ENCODE results near the gene CORIN.
"Not testable (repeated sequence)": the region's sequence is repeated elsewhere in the genome, so short reads cannot be mapped to it uniquely, and the experiment has no call there.

CORIN gene

GRCh38 chr4:47701286-47701685 lies 136.6 kb downstream of the CORIN start:
- no peak for DNase-seq (ENCODE audit: extremely low spot score, insufficient read length, low read depth)
- no peak for FAIRE-seq

- no peak for FAIRE-seq
- DNase-seq (ENCODE audit: extremely low spot score, insufficient read length, low read depth) = no peak
Measured at GRCh38 chr4:47698837-47699236, 139.0 kb downstream of the CORIN start.

GRCh38 chr4:47696823-47697222 lies 141.0 kb downstream of the CORIN start:
- FAIRE-seq = no peak
- no peak for DNase-seq (ENCODE audit: extremely low spot score, insufficient read length, low read depth)

- DNase-seq (ENCODE audit: extremely low spot score, insufficient read length, low read depth) (no peak), FAIRE-seq (no peak)
Measured at GRCh38 chr4:47695260-47695659, 142.6 kb downstream of the CORIN start.

GRCh38 chr4:47694322-47694721 lies 143.5 kb downstream of the CORIN start:
- DNase-seq (ENCODE audit: extremely low spot score, insufficient read length, low read depth) (no peak), FAIRE-seq (no peak)

GRCh38 chr4:47692691-47693090 lies 145.2 kb downstream of the CORIN start:
- DNase-seq (ENCODE audit: extremely low spot score, insufficient read length, low read depth) = no peak
- no peak for FAIRE-seq

- DNase-seq (ENCODE audit: extremely low spot score, insufficient read length, low read depth); FAIRE-seq: not testable (repeated sequence)
Measured at GRCh38 chr4:47691757-47692383, 146.0 kb downstream of the CORIN start.

GRCh38 chr4:47690611-47691010 lies 147.3 kb downstream of the CORIN start:
- FAIRE-seq (no peak), DNase-seq (ENCODE audit: extremely low spot score, insufficient read length, low read depth) (no peak)

- FAIRE-seq = peak; percentile 15
- no peak for DNase-seq (ENCODE audit: extremely low spot score, insufficient read length, low read depth)
Measured at GRCh38 chr4:47686294-47686872, 151.5 kb downstream of the CORIN start.

- DNase-seq (ENCODE audit: extremely low spot score, insufficient read length, low read depth) (no peak), FAIRE-seq (no peak)
Measured at GRCh38 chr4:47675806-47676205, 162.1 kb downstream of the CORIN start.

GRCh38 chr4:47674144-47674543 lies 163.7 kb downstream of the CORIN start:
- no peak for FAIRE-seq
- no peak for DNase-seq (ENCODE audit: extremely low spot score, insufficient read length, low read depth)

- FAIRE-seq (no peak), DNase-seq (ENCODE audit: extremely low spot score, insufficient read length, low read depth) (no peak)
Measured at GRCh38 chr4:47672696-47673095, 165.2 kb downstream of the CORIN start.

GRCh38 chr4:47669946-47670345 lies 167.9 kb downstream of the CORIN start:
- no peak for FAIRE-seq
- DNase-seq (ENCODE audit: extremely low spot score, insufficient read length, low read depth) = no peak

GRCh38 chr4:47668810-47669408 lies 169.0 kb downstream of the CORIN start:
- DNase-seq (ENCODE audit: extremely low spot score, insufficient read length, low read depth) (no peak), FAIRE-seq (peak; percentile 79)

- FAIRE-seq = no peak
Measured at GRCh38 chr4:47668256-47668655, 169.6 kb downstream of the CORIN start.

GRCh38 chr4:47667552-47667951 lies 170.3 kb downstream of the CORIN start:
- DNase-seq (ENCODE audit: extremely low spot score, insufficient read length, low read depth) (no peak), FAIRE-seq (no peak)

More at GRCh38 chr4:47668256-47668655, 169.6 kb downstream of the CORIN start:
- DNase-seq (ENCODE audit: extremely low spot score, insufficient read length, low read depth) = no peak

- no peak for FAIRE-seq
- no peak for DNase-seq (ENCODE audit: extremely low spot score, insufficient read length, low read depth)
Measured at GRCh38 chr4:47664051-47664826, 173.6 kb downstream of the CORIN start.

- DNase-seq (ENCODE audit: extremely low spot score, insufficient read length, low read depth) = no peak
- no peak for FAIRE-seq
Measured at GRCh38 chr4:47662975-47663374, 174.9 kb downstream of the CORIN start.

GRCh38 chr4:47661741-47662140 lies 176.1 kb downstream of the CORIN start:
- FAIRE-seq (no peak), DNase-seq (ENCODE audit: extremely low spot score, insufficient read length, low read depth) (no peak)

GRCh38 chr4:47659342-47659741 lies 178.5 kb downstream of the CORIN start:
- FAIRE-seq = no peak
- no peak for DNase-seq (ENCODE audit: extremely low spot score, insufficient read length, low read depth)
